Measurements from ENCODE around the gene GAS1.
A peak's percentile ranks its signal among the peaks of the same experiment; 100 is the strongest.

Gene GAS1, protein sequence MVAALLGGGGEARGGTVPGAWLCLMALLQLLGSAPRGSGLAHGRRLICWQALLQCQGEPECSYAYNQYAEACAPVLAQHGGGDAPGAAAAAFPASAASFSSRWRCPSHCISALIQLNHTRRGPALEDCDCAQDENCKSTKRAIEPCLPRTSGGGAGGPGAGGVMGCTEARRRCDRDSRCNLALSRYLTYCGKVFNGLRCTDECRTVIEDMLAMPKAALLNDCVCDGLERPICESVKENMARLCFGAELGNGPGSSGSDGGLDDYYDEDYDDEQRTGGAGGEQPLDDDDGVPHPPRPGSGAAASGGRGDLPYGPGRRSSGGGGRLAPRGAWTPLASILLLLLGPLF

DNA sequence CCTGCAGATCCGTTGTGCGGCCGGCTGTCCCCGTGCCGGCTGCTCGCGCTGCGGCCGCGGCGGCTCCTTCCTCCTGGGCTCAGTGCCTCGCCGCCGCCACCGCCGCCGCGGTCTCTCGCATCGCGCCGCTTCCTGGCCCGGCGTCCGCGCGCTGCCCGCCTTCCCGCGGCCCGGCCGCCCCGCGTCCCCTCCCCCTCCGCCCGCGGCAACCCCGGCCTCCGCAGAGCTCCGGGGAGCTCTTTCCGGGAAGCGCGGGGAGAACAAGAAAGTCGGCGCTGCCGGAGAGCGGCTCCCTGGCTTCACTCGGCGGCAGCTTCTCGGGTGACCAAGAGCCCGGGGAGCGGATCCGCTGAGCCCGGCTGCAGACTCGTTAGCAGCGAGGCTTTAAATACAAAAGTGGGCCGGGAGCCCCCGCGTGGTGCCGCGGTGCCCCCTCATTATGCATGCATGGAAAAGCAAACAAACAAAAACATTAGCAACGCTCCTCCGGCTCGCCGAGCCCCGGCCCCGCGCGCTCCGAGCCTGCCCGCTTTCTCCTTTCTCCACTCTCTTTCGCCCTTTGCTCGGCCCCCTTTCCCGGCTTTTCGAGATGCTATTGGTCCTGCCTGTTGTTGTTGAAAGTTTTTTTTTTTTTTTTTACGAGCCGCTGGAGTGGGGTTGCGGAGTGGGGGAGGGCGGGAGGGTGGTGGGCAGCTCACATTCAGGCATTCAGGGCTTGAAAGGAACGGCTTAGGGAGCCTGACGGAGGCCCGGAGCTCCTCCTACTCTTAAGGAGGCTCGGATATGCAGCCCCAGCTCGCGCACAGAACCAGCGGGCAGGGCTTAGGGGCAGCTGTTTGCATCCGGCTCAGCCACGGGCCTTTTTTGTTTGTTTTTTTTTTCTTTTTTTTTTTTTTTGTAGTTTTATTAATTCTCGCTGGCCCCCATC, at the start of gene GAS1:
TSS of gene GAS1 (minus strand) at position 361 of the 928 bp plus-strand sequence. CDS start 727 bp downstream, outside the sequence.
- TF ChIP-seq ZFP3 (CRISPR knock-in tag; IDR thresholded peaks at IDR 0.05) (no peak), ZNF70 (CRISPR knock-in tag; IDR thresholded peaks at IDR 0.05) (no peak), ZC3H10 (CRISPR knock-in tag; IDR thresholded peaks at IDR 0.05) (no peak), ZNF565 (CRISPR knock-in tag; conservative IDR thresholded peaks at IDR 0.05; ENCODE audit: low read depth) (no peak), GLIS3 (CRISPR knock-in tag; IDR thresholded peaks at IDR 0.05) (no peak)
- TF ChIP-seq, protein P1, sequence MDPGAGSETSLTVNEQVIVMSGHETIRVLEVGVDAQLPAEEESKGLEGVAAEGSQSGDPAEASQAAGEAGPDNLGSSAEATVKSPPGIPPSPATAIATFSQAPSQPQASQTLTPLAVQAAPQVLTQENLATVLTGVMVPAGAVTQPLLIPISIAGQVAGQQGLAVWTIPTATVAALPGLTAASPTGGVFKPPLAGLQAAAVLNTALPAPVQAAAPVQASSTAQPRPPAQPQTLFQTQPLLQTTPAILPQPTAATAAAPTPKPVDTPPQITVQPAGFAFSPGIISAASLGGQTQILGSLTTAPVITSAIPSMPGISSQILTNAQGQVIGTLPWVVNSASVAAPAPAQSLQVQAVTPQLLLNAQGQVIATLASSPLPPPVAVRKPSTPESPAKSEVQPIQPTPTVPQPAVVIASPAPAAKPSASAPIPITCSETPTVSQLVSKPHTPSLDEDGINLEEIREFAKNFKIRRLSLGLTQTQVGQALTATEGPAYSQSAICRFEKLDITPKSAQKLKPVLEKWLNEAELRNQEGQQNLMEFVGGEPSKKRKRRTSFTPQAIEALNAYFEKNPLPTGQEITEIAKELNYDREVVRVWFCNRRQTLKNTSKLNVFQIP (CRISPR knock-in tag; IDR thresholded peaks at IDR 0.05; ENCODE audit: borderline replicate concordance, low read depth): no peak
- peak; percentile 92 for ATAC-seq

DNA sequence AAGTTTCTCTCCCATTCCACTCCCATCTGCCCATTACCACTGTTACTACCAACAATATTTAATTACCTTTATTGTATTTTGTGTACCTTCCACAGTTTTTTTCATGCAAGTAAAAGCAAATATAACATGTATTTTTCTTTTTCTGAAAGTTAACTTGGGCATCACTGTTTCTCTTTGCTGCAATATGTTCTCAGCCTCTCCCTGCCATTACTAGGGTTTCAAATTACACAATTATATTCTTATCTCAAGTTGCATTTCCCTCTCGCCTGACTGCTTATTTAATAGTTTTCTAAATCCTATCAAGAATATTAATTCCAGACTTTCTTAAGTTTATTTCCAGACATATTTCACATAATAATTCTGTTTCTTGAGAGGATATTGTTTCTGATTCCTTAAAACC, 46.9 kb upstream of the GAS1 start:
- ATAC-seq: peak; percentile 73
- TF ChIP-seq ZC3H10 (CRISPR knock-in tag; IDR thresholded peaks at IDR 0.05): no peak

DNA sequence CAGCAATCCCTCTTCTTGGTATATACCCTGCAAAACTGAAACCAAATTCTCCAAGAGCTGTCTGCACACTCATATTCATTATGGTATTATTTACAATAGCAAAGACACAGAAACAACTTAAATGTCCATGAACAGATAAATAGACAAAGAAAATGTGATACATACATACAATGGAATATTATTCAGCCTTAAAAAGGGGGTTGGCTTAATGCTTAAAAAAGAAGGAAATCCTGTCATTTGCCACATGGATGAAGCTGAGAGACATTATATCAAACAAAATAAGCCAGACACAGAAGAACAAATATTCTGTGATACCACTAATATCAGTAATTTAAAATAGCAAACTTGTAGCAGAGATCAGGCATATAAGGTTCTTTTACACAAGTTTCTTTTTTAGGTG, 46.5 kb upstream of the GAS1 start:
- TF ChIP-seq TCF4 (CRISPR knock-in tag; IDR thresholded peaks at IDR 0.05; ENCODE audit: borderline replicate concordance): no peak
- no peak for TF ChIP-seq ZNF70 (CRISPR knock-in tag; IDR thresholded peaks at IDR 0.05)
- no peak for TF ChIP-seq RARB (CRISPR knock-in tag; IDR thresholded peaks at IDR 0.05)
- TF ChIP-seq BACH2 (CRISPR knock-in tag; IDR thresholded peaks at IDR 0.05; ENCODE audit: borderline replicate concordance): no peak
- no peak for TF ChIP-seq ZNF565 (CRISPR knock-in tag; conservative IDR thresholded peaks at IDR 0.05; ENCODE audit: low read depth)
- TF ChIP-seq, protein P1 (CRISPR knock-in tag; IDR thresholded peaks at IDR 0.05; ENCODE audit: borderline replicate concordance, low read depth): no peak
- TF ChIP-seq, protein P2, sequence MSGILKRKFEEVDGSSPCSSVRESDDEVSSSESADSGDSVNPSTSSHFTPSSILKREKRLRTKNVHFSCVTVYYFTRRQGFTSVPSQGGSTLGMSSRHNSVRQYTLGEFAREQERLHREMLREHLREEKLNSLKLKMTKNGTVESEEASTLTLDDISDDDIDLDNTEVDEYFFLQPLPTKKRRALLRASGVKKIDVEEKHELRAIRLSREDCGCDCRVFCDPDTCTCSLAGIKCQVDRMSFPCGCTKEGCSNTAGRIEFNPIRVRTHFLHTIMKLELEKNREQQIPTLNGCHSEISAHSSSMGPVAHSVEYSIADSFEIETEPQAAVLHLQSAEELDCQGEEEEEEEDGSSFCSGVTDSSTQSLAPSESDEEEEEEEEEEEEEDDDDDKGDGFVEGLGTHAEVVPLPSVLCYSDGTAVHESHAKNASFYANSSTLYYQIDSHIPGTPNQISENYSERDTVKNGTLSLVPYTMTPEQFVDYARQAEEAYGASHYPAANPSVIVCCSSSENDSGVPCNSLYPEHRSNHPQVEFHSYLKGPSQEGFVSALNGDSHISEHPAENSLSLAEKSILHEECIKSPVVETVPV (CRISPR knock-in tag; IDR thresholded peaks at IDR 0.05): no peak
- TF ChIP-seq SNAI2 (CRISPR knock-in tag; IDR thresholded peaks at IDR 0.05): no peak
- no peak for TF ChIP-seq ZFP30 (CRISPR knock-in tag; IDR thresholded peaks at IDR 0.05)
- TF ChIP-seq PPARA (CRISPR knock-in tag; IDR thresholded peaks at IDR 0.05; ENCODE audit: borderline replicate concordance): no peak
- no peak for TF ChIP-seq GLIS3 (CRISPR knock-in tag; IDR thresholded peaks at IDR 0.05)
- no peak for TF ChIP-seq ESRRG (CRISPR knock-in tag; IDR thresholded peaks at IDR 0.05)
- TF ChIP-seq ZNF8 (CRISPR knock-in tag; IDR thresholded peaks at IDR 0.05): no peak
- no peak for TF ChIP-seq ZC3H10 (CRISPR knock-in tag; IDR thresholded peaks at IDR 0.05)
- ATAC-seq: no peak; the same call in 2 of the 3 replicates

DNA sequence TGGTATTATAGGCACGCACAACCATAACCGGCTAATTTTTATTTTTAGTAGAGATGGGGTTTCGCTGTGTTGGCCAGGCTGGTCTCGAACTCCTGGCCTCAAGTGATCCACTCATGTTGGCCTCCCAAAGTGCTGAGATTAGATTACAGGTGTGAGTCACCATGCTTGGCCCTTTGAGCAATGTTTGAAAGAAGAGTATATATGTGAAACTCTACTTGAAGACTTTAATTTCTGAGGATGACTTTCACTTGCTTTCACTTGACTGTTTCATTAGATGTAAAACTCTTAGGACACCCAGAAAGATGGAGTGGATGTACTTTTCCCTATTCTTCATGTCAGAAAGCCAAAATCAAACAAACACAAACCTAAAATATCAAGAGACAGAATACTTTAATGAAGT, 43.8 kb upstream of the GAS1 start:
- ATAC-seq: no peak
- no peak for TF ChIP-seq ZNF8 (CRISPR knock-in tag; IDR thresholded peaks at IDR 0.05)
- TF ChIP-seq GLIS3 (CRISPR knock-in tag; IDR thresholded peaks at IDR 0.05): no peak
- TF ChIP-seq ARNTL (CRISPR knock-in tag; IDR thresholded peaks at IDR 0.05; ENCODE audit: borderline replicate concordance, low read depth): no peak

DNA sequence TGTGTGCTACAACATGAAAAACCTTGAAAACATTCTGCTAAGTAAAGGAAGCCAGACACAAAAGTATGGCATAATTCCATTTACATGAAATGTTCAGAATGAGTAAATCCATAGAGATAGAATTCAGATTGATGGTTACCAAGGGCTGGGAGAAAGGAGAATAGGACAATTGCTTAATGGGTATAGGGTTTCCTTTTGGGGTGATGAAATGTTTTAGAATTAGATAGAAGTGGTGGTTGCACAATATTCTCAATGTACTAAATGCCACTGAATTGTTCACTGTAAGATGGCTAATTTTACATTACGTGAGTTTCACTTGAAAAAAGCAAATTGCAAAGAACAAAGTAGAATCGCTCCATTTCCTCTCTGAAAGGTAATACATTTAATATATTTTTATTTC, 43.0 kb upstream of the GAS1 start:
- ATAC-seq: no peak
- TF ChIP-seq, protein P3, sequence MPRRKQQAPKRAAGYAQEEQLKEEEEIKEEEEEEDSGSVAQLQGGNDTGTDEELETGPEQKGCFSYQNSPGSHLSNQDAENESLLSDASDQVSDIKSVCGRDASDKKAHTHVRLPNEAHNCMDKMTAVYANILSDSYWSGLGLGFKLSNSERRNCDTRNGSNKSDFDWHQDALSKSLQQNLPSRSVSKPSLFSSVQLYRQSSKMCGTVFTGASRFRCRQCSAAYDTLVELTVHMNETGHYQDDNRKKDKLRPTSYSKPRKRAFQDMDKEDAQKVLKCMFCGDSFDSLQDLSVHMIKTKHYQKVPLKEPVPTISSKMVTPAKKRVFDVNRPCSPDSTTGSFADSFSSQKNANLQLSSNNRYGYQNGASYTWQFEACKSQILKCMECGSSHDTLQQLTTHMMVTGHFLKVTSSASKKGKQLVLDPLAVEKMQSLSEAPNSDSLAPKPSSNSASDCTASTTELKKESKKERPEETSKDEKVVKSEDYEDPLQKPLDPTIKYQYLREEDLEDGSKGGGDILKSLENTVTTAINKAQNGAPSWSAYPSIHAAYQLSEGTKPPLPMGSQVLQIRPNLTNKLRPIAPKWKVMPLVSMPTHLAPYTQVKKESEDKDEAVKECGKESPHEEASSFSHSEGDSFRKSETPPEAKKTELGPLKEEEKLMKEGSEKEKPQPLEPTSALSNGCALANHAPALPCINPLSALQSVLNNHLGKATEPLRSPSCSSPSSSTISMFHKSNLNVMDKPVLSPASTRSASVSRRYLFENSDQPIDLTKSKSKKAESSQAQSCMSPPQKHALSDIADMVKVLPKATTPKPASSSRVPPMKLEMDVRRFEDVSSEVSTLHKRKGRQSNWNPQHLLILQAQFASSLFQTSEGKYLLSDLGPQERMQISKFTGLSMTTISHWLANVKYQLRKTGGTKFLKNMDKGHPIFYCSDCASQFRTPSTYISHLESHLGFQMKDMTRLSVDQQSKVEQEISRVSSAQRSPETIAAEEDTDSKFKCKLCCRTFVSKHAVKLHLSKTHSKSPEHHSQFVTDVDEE (CRISPR knock-in tag; IDR thresholded peaks at IDR 0.05): no peak
- TF ChIP-seq, protein P1 (CRISPR knock-in tag; IDR thresholded peaks at IDR 0.05; ENCODE audit: borderline replicate concordance, low read depth): no peak
- TF ChIP-seq ESRRG (CRISPR knock-in tag; IDR thresholded peaks at IDR 0.05): no peak
- no peak for TF ChIP-seq ZFP30 (CRISPR knock-in tag; IDR thresholded peaks at IDR 0.05)
- no peak for TF ChIP-seq TOX (CRISPR knock-in tag; IDR thresholded peaks at IDR 0.05; ENCODE audit: borderline replicate concordance)

Data from SK-N-SH treated with all-trans-retinoic acid at 6 μM for 48 hours (cell line).